H1 (cell line): ENCODE measurements around the gene COL1A1. TPM values are rescaled to one million over a fixed set of nuclear protein-coding genes. Genes with fewer than 3 reads are reported as not detected.

Experiments used
- CTCF ChIA-PET: fragments of 300-600 bp; sonication (Branson Sonifier 250); formaldehyde crosslinking; loops from one replicate; lab custom pipeline; 2021; ENCODE audit not compliant: partially characterized antibody; lab: Charles Lee
- POLR2A ChIA-PET: fragments of 300-600 bp; sonication (Branson Sonifier 250); formaldehyde crosslinking; loops from one replicate; lab custom pipeline; 2021; ENCODE audit warnings: inconsistent platforms; ENCODE audit not compliant: partially characterized antibody; lab: Charles Lee
- DNase-seq, 2 experiments: peaks; one replicate each; pipeline versions ENCODE4 v3.0.0 to v3.0.0-alpha.2; 2010 to 2022; ENCODE audit warnings: low spot score in 2 of 2, low read depth in 1 of 2, mixed read lengths in 1 of 2
- FAIRE-seq: peaks from 2 replicates; lab custom pipeline; 2011; peaks lifted over from hg19 to GRCh38; lab: Jason Lieb, UNC
- H2AFZ ChIP-seq: 2 replicates; pipeline ENCODE4 v1.8.1; 2012; ENCODE audit warnings: low read length, inconsistent platforms
- H2AK5ac ChIP-seq: 2 replicates; pipeline ENCODE4 v1.6.1; 2013; ENCODE audit warnings: low read depth, low read length
- H2BK120ac ChIP-seq: replicated peaks from 2 replicates; pipeline ENCODE3; 2013; ENCODE audit warnings: low read depth, low read length, inconsistent platforms
- H2BK12ac ChIP-seq: 2 replicates; pipeline ENCODE4 v1.6.1; 2013; ENCODE audit warnings: low read depth, low read length
- H2BK15ac ChIP-seq: 2 replicates; pipeline ENCODE4 v1.6.1; 2013; ENCODE audit warnings: low read length
- H2BK20ac ChIP-seq: 2 replicates; pipeline ENCODE4 v1.6.1; 2013; ENCODE audit warnings: low read length
- H2BK5ac ChIP-seq: 2 replicates; pipeline ENCODE4 v1.6.1; 2013; ENCODE audit warnings: low read depth, low read length
- H3K14ac ChIP-seq: 2 replicates; pipeline ENCODE4 v1.6.1; 2013; ENCODE audit warnings: inconsistent platforms; ENCODE audit not compliant: insufficient read length
- H3K18ac ChIP-seq: 2 replicates; pipeline ENCODE4 v1.6.1; 2013; ENCODE audit warnings: low read length; ENCODE audit errors: extremely low read depth
- H3K23ac ChIP-seq: 2 replicates; pipeline ENCODE4 v1.6.1; 2013; ENCODE audit warnings: inconsistent platforms; ENCODE audit not compliant: insufficient read length
- H3K23me2 ChIP-seq: 2 replicates; pipeline ENCODE4 v1.6.1; 2013; ENCODE audit warnings: low read depth, low read length
- H3K27ac ChIP-seq: 2 replicates; pipeline ENCODE4 v1.6.1; 2011; ENCODE audit warnings: low read depth, low read length, inconsistent platforms
- H3K27me3 ChIP-seq, 4 experiments: replicated peaks in 1 of 4; 1 replicate in 1 of 4; 2 replicates in 3 of 4; pipeline versions ENCODE4 v1.6.1 to v1.8.1; 2011 to 2013; ENCODE audit warnings: low read length in 3 of 4, mild to moderate bottlenecking in 3 of 4, inconsistent platforms in 2 of 4, mixed read lengths in 2 of 4, moderate library complexity in 1 of 4; ENCODE audit not compliant: control insufficient read depth in 3 of 4, insufficient read depth in 3 of 4; ENCODE audit errors: extremely low read depth in 1 of 4
- H3K36me3 ChIP-seq, 4 experiments: 2 replicates each; pipeline versions ENCODE4 v1.6.1 to v1.8.1; 2011 to 2013; ENCODE audit warnings: mild to moderate bottlenecking in 4 of 4, low read length in 3 of 4, moderate library complexity in 2 of 4, control low read depth in 1 of 4, inconsistent platforms in 1 of 4; ENCODE audit not compliant: insufficient read depth in 4 of 4, control insufficient read depth in 2 of 4
- H3K4ac ChIP-seq: replicated peaks from 2 replicates; pipeline ENCODE3; 2013; ENCODE audit warnings: low read length, low read depth, mixed read lengths, inconsistent platforms; ENCODE audit not compliant: insufficient read length
- H3K4me1 ChIP-seq, 4 experiments: replicated peaks in 1 of 4; 1 replicate in 1 of 4; 2 replicates in 3 of 4; pipeline versions ENCODE4 v1.6.1 to v1.8.1; 2011 to 2013; ENCODE audit warnings: low read length in 3 of 4, inconsistent platforms in 2 of 4, mixed read lengths in 1 of 4; ENCODE audit not compliant: insufficient read depth in 4 of 4, control insufficient read depth in 3 of 4
- H3K4me2 ChIP-seq, 2 experiments: 2 replicates each; pipeline versions ENCODE4 v1.6.1 to v1.8.1; 2011 to 2013; ENCODE audit warnings: low read depth in 2 of 2, low read length in 2 of 2, control low read depth in 1 of 2, inconsistent platforms in 1 of 2, mild to moderate bottlenecking in 1 of 2; ENCODE audit not compliant: insufficient read depth in 1 of 2
- H3K4me3 ChIP-seq, 4 experiments: fragments of 200-600, 300-600 bp in 1 of 4; sonication (generic), shearing (Covaris generic), sonication (Bioruptor Twin) in 1 of 4; 2 replicates each; pipeline versions ENCODE4 v1.5.1 to v1.8.1; 2011 to 2016; ENCODE audit warnings: low read length in 4 of 4, low read depth in 3 of 4, control low read depth in 2 of 4, inconsistent platforms in 2 of 4, mild to moderate bottlenecking in 2 of 4, mixed read lengths in 1 of 4, moderate library complexity in 1 of 4; ENCODE audit not compliant: insufficient read depth in 2 of 4; ENCODE audit errors: extremely low read depth in 1 of 4
- H3K56ac ChIP-seq: replicated peaks from 2 replicates; pipeline ENCODE3; 2013; ENCODE audit warnings: low read depth, mild to moderate bottlenecking, mixed read lengths, low read length, inconsistent platforms; ENCODE audit not compliant: insufficient read length
- H3K79me1 ChIP-seq: 2 replicates; pipeline ENCODE4 v1.6.1; 2013; ENCODE audit warnings: low read depth, low read length, control low read depth
- H3K79me2 ChIP-seq, 2 experiments: 2 replicates each; pipeline versions ENCODE4 v1.6.1 to v1.8.1; 2012 to 2013; ENCODE audit warnings: low read length in 2 of 2, mild to moderate bottlenecking in 2 of 2, inconsistent platforms in 1 of 2; ENCODE audit not compliant: insufficient read depth in 2 of 2, control insufficient read depth in 1 of 2
- H3K9ac ChIP-seq, 4 experiments: replicated peaks in 1 of 4; 1 replicate in 1 of 4; 2 replicates in 3 of 4; pipeline versions ENCODE4 v1.6.1 to v1.8.1; 2011 to 2013; ENCODE audit warnings: low read depth in 3 of 4, low read length in 3 of 4, control low read depth in 2 of 4, mild to moderate bottlenecking in 2 of 4, moderate library complexity in 2 of 4, inconsistent platforms in 1 of 4; ENCODE audit errors: extremely low read depth in 1 of 4
- H3K9me3 ChIP-seq, 2 experiments: 2 replicates each; pipeline versions ENCODE4 v1.6.1 to v1.8.1; 2012 to 2013; ENCODE audit warnings: mild to moderate bottlenecking in 2 of 2, moderate library complexity in 2 of 2, control low read depth in 1 of 2, inconsistent platforms in 1 of 2, low read depth in 1 of 2, low read length in 1 of 2, mixed read lengths in 1 of 2; ENCODE audit not compliant: insufficient read depth in 2 of 2
- H4K20me1 ChIP-seq, 2 experiments: replicated peaks in 1 of 2; 2 replicates each; pipeline versions ENCODE3 to v1.8.1; 2011 to 2013; ENCODE audit warnings: inconsistent platforms in 2 of 2, low read length in 2 of 2, mild to moderate bottlenecking in 1 of 2; ENCODE audit not compliant: insufficient read depth in 2 of 2, control insufficient read depth in 1 of 2
- H4K5ac ChIP-seq: 2 replicates; pipeline ENCODE4 v1.6.1; 2013; ENCODE audit warnings: low read length, low read depth, mixed read lengths, inconsistent platforms; ENCODE audit not compliant: insufficient read length
- H4K8ac ChIP-seq: 2 replicates; pipeline ENCODE4 v1.8.0; 2013; ENCODE audit warnings: mild to moderate bottlenecking, moderate library complexity, low read length, inconsistent platforms; ENCODE audit not compliant: insufficient read depth; ENCODE audit errors: extremely low read depth
- H4K91ac ChIP-seq: replicated peaks from 2 replicates; pipeline ENCODE3; 2013; ENCODE audit warnings: low read length, mixed read lengths, inconsistent platforms; ENCODE audit not compliant: insufficient read length
- CHD2 ChIP-seq: IDR thresholded peaks from 2 replicates; pipeline ENCODE4 v1.6.1; 2012; ENCODE audit warnings: low read length, improper control_type of control experiment
- E2F6 ChIP-seq: IDR thresholded peaks from 2 replicates; pipeline ENCODE4 v1.6.1; 2012; ENCODE audit warnings: inconsistent platforms
- EGR1 ChIP-seq: IDR thresholded peaks from 2 replicates; pipeline ENCODE4 v1.6.1; 2011; ENCODE audit warnings: low read depth, low read length, borderline replicate concordance
- FOSL1 ChIP-seq: IDR thresholded peaks from 2 replicates; pipeline ENCODE4 v1.6.1; 2011; ENCODE audit warnings: mild to moderate bottlenecking, low read depth, low read length, moderate library complexity; ENCODE audit not compliant: insufficient read depth
- RAD21 ChIP-seq, 2 experiments: IDR thresholded peaks in 1 of 2; conservative IDR thresholded peaks in 1 of 2; 2 replicates each; pipeline ENCODE4 v1.6.1; 2011; ENCODE audit warnings: low read depth in 2 of 2, low read length in 2 of 2, improper control_type of control experiment in 1 of 2, inconsistent platforms in 1 of 2, mild to moderate bottlenecking in 1 of 2, moderate library complexity in 1 of 2
- RBBP5 ChIP-seq: IDR thresholded peaks from 2 replicates; pipeline ENCODE4 v1.7.1; 2012; ENCODE audit warnings: low read depth, mild to moderate bottlenecking, inconsistent platforms, low read length, moderate library complexity, borderline replicate concordance
- SIN3A ChIP-seq, 2 experiments: IDR thresholded peaks in 1 of 2; conservative IDR thresholded peaks in 1 of 2; 2 replicates each; pipeline ENCODE4 v1.6.1; 2011 to 2012; ENCODE audit warnings: low read length in 2 of 2, improper control_type of control experiment in 1 of 2, low read depth in 1 of 2, mild to moderate bottlenecking in 1 of 2
- SIX5 ChIP-seq: IDR thresholded peaks from 2 replicates; pipeline ENCODE4 v1.6.1; 2011; ENCODE audit warnings: mild to moderate bottlenecking, low read depth, low read length
- TCF12 ChIP-seq: IDR thresholded peaks from 2 replicates; pipeline ENCODE4 v1.6.1; 2011; ENCODE audit warnings: low read depth, mild to moderate bottlenecking, low read length
- WGBS, 2 experiments: shearing (Covaris generic) in 1 of 2; methylation state at CpG; one replicate each; pipeline versions ENCODE4 v1.1.6 to v1.1.7; 2013 to 2015; ENCODE audit warnings: low lambda C conversion rate in 2 of 2, mixed read lengths in 2 of 2, inconsistent platforms in 1 of 2, low coverage in 1 of 2, missing lambda C conversion rate in 1 of 2; ENCODE audit not compliant: insufficient replicate concordance in 2 of 2, insufficient coverage in 1 of 2, insufficient read length in 1 of 2; ENCODE audit errors: extremely low coverage in 1 of 2, missing lambda C conversion rate in 1 of 2; 5-methylcytosine and 5-hydroxymethylcytosine counted together
- polyA plus RNA-seq, 7 experiments: library from polyadenylated mRNA; depleted of rRNA in 3 of 7; stranded (reverse) in 5 of 7; unstranded in 2 of 7; fragments of >200 nt in 5 of 7; fragments of 200-250 nt in 2 of 7; gene quantifications; 1 replicate in 5 of 7; 2 replicates in 1 of 7; 4 replicates in 1 of 7; pipeline versions ENCODE4 v1.2.1 to v1.2.3, GENCODE V29; 2011 to 2013; ENCODE audit warnings: missing spikeins in 2 of 7, mixed read lengths in 2 of 7
- total RNA-seq: library from RNA; stranded (reverse); fragmentation: NEBNext Ultra II Directional; extraction: Animal tissue kit (Norgen Biotek cat#: 25700); gene quantifications from 2 replicates; pipeline ENCODE4 v1.2.1, GENCODE V29; 2021
- TF ChIP-seq, protein P1 (sequence below): IDR thresholded peaks from 2 replicates; pipeline ENCODE4 v1.6.1; 2011; ENCODE audit warnings: low read depth, mild to moderate bottlenecking, low read length; ENCODE audit not compliant: insufficient read depth

Gene COL1A1
- total and polyA plus RNA-seq, 2 of the 8 experiments (the other 6 are each of a cell fraction or from before 2014, with no cell fraction given) = 14.1 to 80.4 TPM

DNA sequence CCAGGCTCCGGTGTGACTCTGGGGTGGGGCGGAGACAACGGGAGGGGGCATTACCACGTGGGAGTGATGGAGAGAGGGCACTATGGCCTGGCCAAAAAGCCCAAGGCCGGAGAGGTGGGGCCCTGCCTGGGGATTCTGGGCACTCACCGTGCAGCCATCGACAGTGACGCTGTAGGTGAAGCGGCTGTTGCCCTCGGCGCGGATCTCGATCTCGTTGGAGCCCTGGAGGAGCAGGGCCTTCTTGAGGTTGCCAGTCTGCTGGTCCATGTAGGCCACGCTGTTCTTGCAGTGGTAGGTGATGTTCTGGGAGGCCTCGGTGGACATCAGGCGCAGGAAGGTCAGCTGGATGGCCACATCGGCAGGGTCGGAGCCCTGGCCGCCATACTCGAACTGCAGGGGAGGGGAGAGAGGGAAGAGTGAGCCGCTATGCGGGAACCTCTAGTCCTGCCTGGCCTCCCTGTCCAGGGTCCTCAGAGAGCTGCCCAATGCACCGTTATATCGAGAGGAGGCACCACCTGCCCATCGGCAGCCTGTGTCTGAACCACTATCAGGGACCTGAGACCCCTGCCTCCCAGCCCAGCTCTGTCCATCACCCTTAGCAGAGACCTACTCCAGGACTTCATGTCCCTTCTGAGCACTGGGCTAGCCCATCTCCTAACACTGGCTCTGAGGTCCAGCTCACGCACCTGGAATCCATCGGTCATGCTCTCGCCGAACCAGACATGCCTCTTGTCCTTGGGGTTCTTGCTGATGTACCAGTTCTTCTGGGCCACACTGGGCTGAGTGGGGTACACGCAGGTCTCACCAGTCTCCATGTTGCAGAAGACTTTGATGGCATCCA, 15.6 kb downstream of the COL1A1 start:
- Histone ChIP-seq H3K4me3 (no peak overlapping the region), H3K14ac (no peak overlapping the region), H3K79me1 (no peaks in the 10 kb centered on the region), H2BK20ac (no peak overlapping the region), H4K5ac (no peak overlapping the region), H3K79me2 (no peaks in the 10 kb centered on the region), H2BK5ac (no peak overlapping the region), H2BK15ac (no peak overlapping the region), H2AK5ac (no peak overlapping the region), H3K4me1 (peaks cover 0 to 18% (median 3%) of the 10 kb centered on the region in 4 experiments; a peak in 4 of 7 replicates), H4K20me1 (peaks cover 1 to 4% of the 10 kb centered on the region in 2 experiments), H3K4me2 (no peak overlapping the region), H3K9ac (no peak overlapping the region), H3K36me3 (peaks cover 5 to 46% (median 23%) of the 10 kb centered on the region in 4 experiments; a peak in 5 of 8 replicates), H3K9me3 (no peaks in the 10 kb centered on the region), H3K4ac (no peak overlapping the region), H2BK12ac (no peak overlapping the region), H3K27me3 (no peaks in the 10 kb centered on the region), H4K8ac (no peak overlapping the region), H3K18ac (no peak overlapping the region), H2BK120ac (no peak overlapping the region), H3K23ac (no peak overlapping the region), H3K27ac (no peak overlapping the region), H2AFZ (no peak overlapping the region), H4K91ac (no peak overlapping the region), H3K23me2 (no peaks in the 10 kb centered on the region), H3K56ac (no peak overlapping the region)
- ChIA-PET CTCF (interaction anchor here (1.2 to 2.8 kb wide), 6 partner anchors 9 to 24 kb away, joined by 3 to 19 read pairs (median 6); partner anchors contain the start of gene COL1A1), POLR2A (interaction anchor here (1.2 kb wide), 1 partner anchor 104 kb away, joined by 3 read pairs; no protein-coding TSS in a partner anchor)
- WGBS, 2 experiments = 88% methylated on average over 31 of the region's 31 CpGs; no CpG with 5 or more reads in 1 of the 2 experiments
- DNase-seq (no peak), FAIRE-seq (no peak)
- TF ChIP-seq TCF12 (no peak), SIX5 (no peak), RAD21 (IDR thresholded peaks at IDR 0.05 in 1 of 2, conservative IDR thresholded peaks at IDR 0.05 in 1 of 2; ENCODE audit: low read depth in 2 of 2, low read length in 2 of 2) (no peak), FOSL1 (no peak), CHD2 (no peak), E2F6 (no peak), SIN3A (conservative IDR thresholded peaks at IDR 0.05 in 1 of 2, IDR thresholded peaks at IDR 0.05 in 1 of 2; ENCODE audit: low read depth in 1 of 2, low read length in 2 of 2) (no peak), EGR1 (no peak), RBBP5 (no peak)
- TF ChIP-seq, protein P1, sequence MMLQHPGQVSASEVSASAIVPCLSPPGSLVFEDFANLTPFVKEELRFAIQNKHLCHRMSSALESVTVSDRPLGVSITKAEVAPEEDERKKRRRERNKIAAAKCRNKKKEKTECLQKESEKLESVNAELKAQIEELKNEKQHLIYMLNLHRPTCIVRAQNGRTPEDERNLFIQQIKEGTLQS = no peak
